HG02938 (cell line): ENCODE measurements around the gene EVA1B.

Experiments
- ATAC-seq: cut with Tn5 transposase; IDR thresholded peaks from one replicate; pipeline ENCODE4 v1.9.1; 2021; ENCODE audit warnings: mild to moderate bottlenecking, moderate library complexity; ENCODE audit not compliant: unreplicated experiment

The EVA1B gene

DNA sequence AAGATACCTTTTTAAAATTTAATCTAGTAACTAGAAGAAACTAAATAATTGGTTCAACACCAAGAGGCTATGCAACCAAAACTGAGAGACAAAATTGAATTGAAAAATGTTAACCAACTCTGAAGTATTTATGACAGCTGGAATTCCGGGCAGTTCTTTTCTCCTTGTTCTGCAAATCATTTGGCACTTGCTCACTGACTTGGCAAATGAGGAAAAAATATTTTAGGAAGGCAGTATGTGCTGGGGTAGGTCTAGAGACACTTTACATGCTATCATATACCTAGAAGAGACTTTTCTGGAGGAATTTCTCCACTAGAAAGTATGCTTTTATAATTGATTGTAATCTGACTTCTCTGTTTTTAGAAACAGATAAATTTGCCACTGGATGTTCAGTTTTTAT is 39.4 kb downstream of the EVA1B start:
- ATAC-seq: no peak

DNA sequence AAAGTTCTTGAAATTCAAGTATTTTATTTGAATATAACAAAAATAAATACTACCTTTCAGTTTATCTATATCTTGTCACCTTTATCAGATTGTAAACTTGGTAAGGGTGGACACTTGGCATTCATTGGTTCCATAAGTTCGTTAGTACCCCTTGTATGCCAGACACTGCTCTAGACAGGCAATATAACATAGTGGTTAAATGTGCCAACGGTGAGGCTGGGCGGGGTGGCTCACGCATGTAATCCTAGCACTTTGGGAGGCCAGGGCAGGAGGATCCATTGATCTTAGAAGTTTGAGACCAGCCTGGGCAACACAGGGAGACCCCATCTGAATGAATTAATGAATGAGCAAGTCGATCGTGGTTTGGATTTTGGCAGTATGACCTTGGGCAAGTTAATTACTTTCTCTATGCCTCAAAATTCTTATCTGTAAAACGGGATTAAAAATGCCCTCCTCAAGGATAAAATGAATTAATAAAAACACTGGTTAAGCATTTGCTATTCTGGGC is 43.6 kb downstream of the EVA1B start:
- no peak for ATAC-seq

DNA sequence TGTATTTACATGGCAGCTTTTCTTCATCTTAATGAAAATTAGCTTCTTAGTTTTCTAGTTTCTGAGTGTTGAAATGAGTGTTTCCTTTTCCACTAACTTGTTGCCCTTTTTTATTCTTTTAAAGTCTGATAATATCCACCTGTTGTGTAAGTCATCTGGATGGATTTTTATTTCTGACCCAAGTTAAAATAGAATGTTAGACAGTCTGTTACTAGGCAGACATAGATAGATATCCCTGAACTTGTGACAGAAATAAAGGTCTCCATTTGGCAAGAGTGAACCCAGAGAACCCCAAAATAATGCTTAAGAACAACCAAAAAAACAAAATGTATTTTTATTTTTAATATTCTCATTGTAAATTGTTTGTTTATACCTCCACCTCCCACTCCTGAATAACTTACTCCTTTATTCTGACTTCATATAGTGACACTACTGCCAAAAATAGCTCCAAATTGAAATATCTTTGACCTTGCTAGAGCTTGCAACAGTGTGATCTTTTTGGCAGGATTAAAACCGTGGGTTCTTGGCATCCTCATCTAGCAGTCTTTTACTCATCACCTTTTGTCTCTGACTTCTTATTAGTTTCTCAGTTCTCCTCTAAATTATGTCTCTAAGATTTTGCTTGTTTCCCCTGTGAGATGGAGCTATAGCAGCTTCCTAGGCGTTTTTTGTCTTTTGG is 44.2 kb downstream of the EVA1B start:
- ATAC-seq: no peak

DNA sequence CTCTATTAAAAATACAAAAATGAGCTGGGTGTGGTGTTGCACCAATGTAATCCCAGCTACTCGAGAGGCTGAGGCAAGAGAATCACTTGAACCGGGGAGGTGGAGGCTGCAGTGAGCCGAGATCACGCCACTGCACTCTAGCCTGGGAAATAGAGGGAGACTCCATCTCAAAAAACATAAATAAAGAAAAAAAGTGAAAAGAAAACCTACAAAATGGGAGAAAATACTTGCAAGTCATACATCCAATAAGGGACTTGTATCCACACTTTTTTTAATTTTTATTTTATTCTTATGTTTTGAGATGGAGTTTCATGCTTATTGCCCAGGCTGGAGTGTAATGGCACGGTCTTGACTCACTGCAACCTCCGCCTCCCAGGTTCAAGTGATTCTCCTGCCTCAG is 46.8 kb downstream of the EVA1B start:
- no peak for ATAC-seq

- ATAC-seq: no peak
These were observed 49.2 kb downstream of the EVA1B start for GRCh38 chr1:36274201-36274600.

- ATAC-seq: no peak
These were observed 50.4 kb downstream of the EVA1B start for GRCh38 chr1:36273024-36273423.
